ENCODE measurements around the gene KIF9.
A peak's percentile ranks its signal among the peaks of the same experiment; 100 is the strongest.

KIF9 gene, protein sequence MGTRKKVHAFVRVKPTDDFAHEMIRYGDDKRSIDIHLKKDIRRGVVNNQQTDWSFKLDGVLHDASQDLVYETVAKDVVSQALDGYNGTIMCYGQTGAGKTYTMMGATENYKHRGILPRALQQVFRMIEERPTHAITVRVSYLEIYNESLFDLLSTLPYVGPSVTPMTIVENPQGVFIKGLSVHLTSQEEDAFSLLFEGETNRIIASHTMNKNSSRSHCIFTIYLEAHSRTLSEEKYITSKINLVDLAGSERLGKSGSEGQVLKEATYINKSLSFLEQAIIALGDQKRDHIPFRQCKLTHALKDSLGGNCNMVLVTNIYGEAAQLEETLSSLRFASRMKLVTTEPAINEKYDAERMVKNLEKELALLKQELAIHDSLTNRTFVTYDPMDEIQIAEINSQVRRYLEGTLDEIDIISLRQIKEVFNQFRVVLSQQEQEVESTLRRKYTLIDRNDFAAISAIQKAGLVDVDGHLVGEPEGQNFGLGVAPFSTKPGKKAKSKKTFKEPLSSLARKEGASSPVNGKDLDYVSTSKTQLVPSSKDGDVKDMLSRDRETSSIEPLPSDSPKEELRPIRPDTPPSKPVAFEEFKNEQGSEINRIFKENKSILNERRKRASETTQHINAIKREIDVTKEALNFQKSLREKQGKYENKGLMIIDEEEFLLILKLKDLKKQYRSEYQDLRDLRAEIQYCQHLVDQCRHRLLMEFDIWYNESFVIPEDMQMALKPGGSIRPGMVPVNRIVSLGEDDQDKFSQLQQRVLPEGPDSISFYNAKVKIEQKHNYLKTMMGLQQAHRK

DNA sequence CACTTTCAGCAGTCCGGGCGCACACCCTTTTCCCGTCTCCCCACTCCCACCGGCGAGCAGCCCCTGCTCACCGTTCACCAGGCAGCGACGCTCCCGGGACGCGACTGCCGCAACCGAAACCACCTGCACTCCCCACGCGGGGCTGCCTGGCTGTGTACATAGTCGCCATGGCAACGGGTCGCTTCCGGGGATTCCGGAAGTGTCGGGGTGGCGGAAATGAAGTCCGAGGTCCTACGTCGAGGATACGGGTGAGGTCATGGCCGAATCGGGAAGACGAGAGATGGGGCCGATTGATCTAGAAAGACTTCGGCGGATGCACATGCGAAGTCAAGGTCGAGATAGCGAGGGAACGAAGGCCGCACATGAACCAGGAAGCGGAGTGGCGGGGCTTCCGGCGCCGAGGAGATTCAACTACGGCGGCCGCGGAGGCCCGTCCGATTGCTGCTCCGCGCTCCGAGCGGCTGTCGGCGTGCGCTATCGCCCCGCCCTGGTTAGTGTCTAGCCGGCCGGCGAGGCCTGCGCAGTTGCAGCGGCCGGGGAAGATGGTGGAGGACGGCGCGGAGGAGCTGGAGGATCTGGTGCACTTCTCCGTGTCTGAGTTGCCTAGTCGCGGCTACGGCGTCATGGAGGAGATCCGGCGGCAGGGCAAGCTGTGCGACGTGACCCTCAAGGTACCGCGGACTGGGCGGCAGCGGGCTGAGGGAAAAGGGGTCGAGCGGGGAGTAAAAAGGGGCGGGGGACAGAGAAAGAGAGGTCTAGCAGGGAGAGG, at the start of gene KIF9, which contains the start of gene KLHL18:
Gene KIF9, minus strand, starts transcription at position 376 of the 769 bp plus-strand sequence. CDS start 5,425 bp downstream, outside the sequence.
Gene KLHL18, plus strand, starts transcription at position 521 of the 769 bp plus-strand sequence. Its CDS starts 22 bp downstream, at position 543.
- peaks cover 26% of the 10 kb centered on the region for H3K4me1 ChIP-seq (ENCODE audit: low read length)
- H2AFZ ChIP-seq (ENCODE audit: low read depth, low read length) = peak within 1 kb of the TSS; percentile 89
- TF ChIP-seq, protein P1, sequence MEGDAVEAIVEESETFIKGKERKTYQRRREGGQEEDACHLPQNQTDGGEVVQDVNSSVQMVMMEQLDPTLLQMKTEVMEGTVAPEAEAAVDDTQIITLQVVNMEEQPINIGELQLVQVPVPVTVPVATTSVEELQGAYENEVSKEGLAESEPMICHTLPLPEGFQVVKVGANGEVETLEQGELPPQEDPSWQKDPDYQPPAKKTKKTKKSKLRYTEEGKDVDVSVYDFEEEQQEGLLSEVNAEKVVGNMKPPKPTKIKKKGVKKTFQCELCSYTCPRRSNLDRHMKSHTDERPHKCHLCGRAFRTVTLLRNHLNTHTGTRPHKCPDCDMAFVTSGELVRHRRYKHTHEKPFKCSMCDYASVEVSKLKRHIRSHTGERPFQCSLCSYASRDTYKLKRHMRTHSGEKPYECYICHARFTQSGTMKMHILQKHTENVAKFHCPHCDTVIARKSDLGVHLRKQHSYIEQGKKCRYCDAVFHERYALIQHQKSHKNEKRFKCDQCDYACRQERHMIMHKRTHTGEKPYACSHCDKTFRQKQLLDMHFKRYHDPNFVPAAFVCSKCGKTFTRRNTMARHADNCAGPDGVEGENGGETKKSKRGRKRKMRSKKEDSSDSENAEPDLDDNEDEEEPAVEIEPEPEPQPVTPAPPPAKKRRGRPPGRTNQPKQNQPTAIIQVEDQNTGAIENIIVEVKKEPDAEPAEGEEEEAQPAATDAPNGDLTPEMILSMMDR (IDR thresholded peaks at IDR 0.05; ENCODE audit: low read depth, low read length) = no peak
- no peak for TF ChIP-seq EZH2phosphoT487 (IDR thresholded peaks at IDR 0.05; ENCODE audit: low read depth)
- H3K4me2 ChIP-seq (ENCODE audit: low read length) = peak within 1 kb of the TSS; percentile 90
- H3K27ac ChIP-seq (ENCODE audit: low read length) = peak within 1 kb of the TSS; percentile 87
- H3K9ac ChIP-seq (ENCODE audit: low read length) = peak within 1 kb of the TSS; percentile 87
- no peaks in the 10 kb centered on the region for H3K27me3 ChIP-seq (ENCODE audit: low read depth, low read length)
- no peaks in the 10 kb centered on the region for H3K9me3 ChIP-seq (ENCODE audit: insufficient read depth, low read length)
- peaks cover 53% of the 10 kb centered on the region for H3K79me2 ChIP-seq (ENCODE audit: low read length)
- H4K20me1 ChIP-seq (ENCODE audit: insufficient read depth, low read length) = no peaks in the 10 kb centered on the region; the same call in 1 of the 2 replicates
- H3K36me3 ChIP-seq (replicated peaks; ENCODE audit: low read depth, low read length) = no peaks in the 10 kb centered on the region
- H3K4me3 ChIP-seq (ENCODE audit: low read length) = peak within 1 kb of the TSS; percentile 89

DNA sequence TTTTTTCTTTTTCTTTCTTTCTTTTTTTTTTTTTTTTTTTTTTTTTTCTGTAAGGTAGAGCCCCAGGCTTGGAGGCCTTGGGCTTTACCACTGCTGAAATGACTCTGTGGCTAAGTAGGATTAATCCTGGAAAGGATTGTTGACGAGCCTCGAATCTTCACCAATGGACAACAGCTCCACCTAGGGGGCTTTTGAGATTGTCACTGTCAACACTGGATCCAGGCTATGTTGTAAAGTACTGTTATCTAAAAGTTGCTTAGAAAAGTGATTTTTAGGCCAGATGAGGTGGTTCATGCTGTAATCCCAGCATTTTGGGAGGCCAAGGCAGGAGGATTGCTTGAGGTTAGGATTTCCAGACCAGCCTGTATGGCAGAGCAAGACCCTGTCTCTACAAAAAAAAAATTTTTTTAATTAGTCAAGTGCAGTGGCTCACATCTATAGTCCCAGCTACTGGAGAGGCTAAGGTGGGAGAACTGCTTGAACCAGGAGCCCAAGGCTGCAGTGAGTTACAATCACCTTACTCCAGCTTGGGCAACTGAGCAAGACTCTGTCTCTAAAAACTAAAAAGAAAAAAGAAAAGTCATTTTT, 41.8 kb upstream of the KIF9 start:
- Histone ChIP-seq H2AFZ (ENCODE audit: low read depth, low read length) (no peak overlapping the region), H3K36me3 (replicated peaks; ENCODE audit: low read depth, low read length) (peaks cover 10% of the 10 kb centered on the region), H3K9me3 (ENCODE audit: insufficient read depth, low read length) (no peaks in the 10 kb centered on the region), H3K27ac (ENCODE audit: low read length) (no peak overlapping the region), H3K79me2 (ENCODE audit: low read length) (no peaks in the 10 kb centered on the region), H3K4me2 (ENCODE audit: low read length) (no peak overlapping the region), H3K9ac (ENCODE audit: low read length) (no peak overlapping the region), H3K27me3 (ENCODE audit: low read depth, low read length) (no peaks in the 10 kb centered on the region), H3K4me1 (ENCODE audit: low read length) (no peaks in the 10 kb centered on the region), H4K20me1 (ENCODE audit: insufficient read depth, low read length) (no peaks in the 10 kb centered on the region), H3K4me3 (ENCODE audit: low read length) (no peak overlapping the region)
- TF ChIP-seq, protein P1 (IDR thresholded peaks at IDR 0.05; ENCODE audit: low read depth, low read length) = peak; percentile 88
- TF ChIP-seq EZH2phosphoT487 (IDR thresholded peaks at IDR 0.05; ENCODE audit: low read depth) = no peak

DNA sequence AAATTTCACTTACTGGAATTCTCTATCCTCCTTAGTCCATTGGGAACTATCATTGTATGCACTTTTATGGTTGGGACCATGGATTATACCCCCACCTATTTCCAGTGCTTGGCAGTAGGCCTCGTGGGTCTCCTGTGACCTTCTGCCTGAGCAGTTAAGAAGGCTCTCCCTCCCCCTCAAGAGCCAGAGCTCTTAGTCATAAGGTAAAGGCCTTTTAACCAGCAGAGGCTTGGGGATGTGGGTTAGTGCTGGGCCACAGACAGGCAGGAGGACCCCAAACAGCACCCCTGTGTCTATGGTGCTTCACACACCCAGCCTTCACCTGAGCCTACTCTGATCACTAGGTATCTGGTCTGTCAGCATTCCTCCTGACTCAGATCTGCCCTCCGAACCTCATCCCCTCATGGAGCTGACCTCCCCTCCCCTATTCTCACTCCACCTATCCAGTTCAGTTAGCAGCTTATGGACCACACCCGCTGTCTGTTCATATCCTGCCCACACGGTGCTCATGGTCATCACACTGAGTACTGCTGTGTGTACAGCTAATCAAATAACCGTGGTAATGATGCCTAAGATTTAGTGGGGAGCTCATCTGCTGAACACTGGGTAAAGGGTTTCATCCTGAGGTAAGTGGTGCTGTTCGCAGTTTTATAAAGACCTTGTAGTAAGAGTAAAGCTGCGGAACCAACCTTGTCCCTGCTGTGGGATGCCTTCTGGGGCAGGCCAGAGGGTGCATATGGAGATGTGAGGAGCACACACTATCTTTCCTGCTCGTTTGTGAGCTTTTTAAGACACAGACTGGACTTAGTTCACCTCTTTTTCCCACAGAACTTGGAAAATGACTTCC, 41.1 kb upstream of the KIF9 start:
- H3K9me3 ChIP-seq (ENCODE audit: insufficient read depth, low read length) = no peaks in the 10 kb centered on the region
- H3K27me3 ChIP-seq (ENCODE audit: low read depth, low read length) = no peaks in the 10 kb centered on the region
- H3K4me3 ChIP-seq (ENCODE audit: low read length) = no peak overlapping the region
- TF ChIP-seq, protein P1 (IDR thresholded peaks at IDR 0.05; ENCODE audit: low read depth, low read length) = no peak
- TF ChIP-seq EZH2phosphoT487 (IDR thresholded peaks at IDR 0.05; ENCODE audit: low read depth) = no peak
- no peak overlapping the region for H3K4me2 ChIP-seq (ENCODE audit: low read length)
- H3K4me1 ChIP-seq (ENCODE audit: low read length) = no peaks in the 10 kb centered on the region
- H3K9ac ChIP-seq (ENCODE audit: low read length) = no peak overlapping the region
- H2AFZ ChIP-seq (ENCODE audit: low read depth, low read length) = no peak overlapping the region
- H3K27ac ChIP-seq (ENCODE audit: low read length) = no peak overlapping the region
- H4K20me1 ChIP-seq (ENCODE audit: insufficient read depth, low read length) = no peaks in the 10 kb centered on the region
- no peaks in the 10 kb centered on the region for H3K79me2 ChIP-seq (ENCODE audit: low read length)
- peaks cover 10% of the 10 kb centered on the region for H3K36me3 ChIP-seq (replicated peaks; ENCODE audit: low read depth, low read length)

All from OCI-LY3 (cell line).